Ecto neural progenitor cell (in vitro differentiated cells): Measurements from ENCODE around the gene TAOK1.
A peak's percentile ranks its signal among the peaks of the same experiment; 100 is the strongest.

Experiments used
- DNase-seq: peaks from one replicate; pipeline ENCODE4 v3.0.0-alpha.2; 2018; ENCODE audit warnings: low spot score

Gene TAOK1

GRCh38 chr17:29595107-29595942 lies 205.2 kb downstream of the TAOK1 start:
- DNase-seq: peak; percentile 52

- peak; percentile 50 for DNase-seq
Observed at GRCh38 chr17:29595943-29596774, 206.0 kb downstream of the TAOK1 start.

- peak; percentile 55 for DNase-seq
Observed at GRCh38 chr17:29596811-29597210, 206.6 kb downstream of the TAOK1 start.

DNA sequence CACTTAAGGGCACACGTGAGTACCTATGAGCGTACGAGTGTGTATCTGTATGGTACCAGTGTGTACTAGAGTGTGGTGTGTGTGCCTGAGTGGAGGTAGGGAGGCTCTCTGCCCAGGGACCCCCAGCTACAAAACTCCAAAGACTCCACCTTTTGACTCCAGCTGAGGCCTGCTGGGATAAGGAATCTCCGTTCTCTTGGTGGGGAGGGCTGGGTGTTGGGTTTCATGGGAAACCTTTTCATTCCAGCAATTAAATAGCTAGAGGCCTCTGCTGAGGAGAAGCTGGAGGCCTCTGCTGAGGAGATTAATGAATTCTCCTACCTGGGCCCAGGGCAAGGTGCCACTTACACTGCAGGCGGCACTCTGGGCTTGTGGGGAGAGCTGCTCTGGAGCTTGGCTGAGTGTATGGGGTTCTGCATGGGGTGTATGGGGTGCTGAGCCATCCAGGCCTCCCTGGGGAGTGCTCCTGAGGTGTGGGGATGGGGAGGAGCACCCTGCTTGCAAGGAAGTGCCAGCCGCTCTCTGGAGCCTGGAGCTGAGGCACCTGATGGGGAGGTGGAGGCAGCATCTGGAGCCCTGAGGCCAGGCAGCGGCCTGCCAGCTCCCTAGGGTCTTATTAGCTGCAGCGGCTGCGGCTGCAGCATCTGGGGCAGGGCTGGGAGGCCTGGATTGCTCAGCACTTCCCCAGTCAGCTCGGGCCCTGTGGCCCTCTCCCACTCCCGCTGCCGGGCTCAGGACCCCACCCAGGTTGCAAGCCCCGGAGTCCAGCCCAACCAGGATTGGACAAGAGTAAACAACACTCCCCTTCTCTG lies 207.4 kb downstream of the TAOK1 start:
- DNase-seq: peak; percentile 71
